HUES48 (cell line): Measurements from ENCODE around the gene EXOC2.

ENCODE experiments used
- H3K27ac ChIP-seq: one replicate; pipeline ENCODE4 v1.7.0; 2013; ENCODE audit warnings: low read depth, low read length, inconsistent platforms
- H3K27me3 ChIP-seq: 2 replicates; pipeline ENCODE4 v1.6.1; 2013; ENCODE audit warnings: mild to moderate bottlenecking, low read length; ENCODE audit not compliant: control insufficient read depth, insufficient read depth
- H3K36me3 ChIP-seq: 2 replicates; pipeline ENCODE4 v1.6.1; 2013; ENCODE audit warnings: low read length; ENCODE audit not compliant: control insufficient read depth, insufficient read depth
- H3K4me1 ChIP-seq: 2 replicates; pipeline ENCODE4 v1.6.1; 2013; ENCODE audit warnings: mild to moderate bottlenecking, low read length; ENCODE audit not compliant: control insufficient read depth, insufficient read depth
- H3K4me3 ChIP-seq: 2 replicates; pipeline ENCODE4 v1.5.1; 2013; ENCODE audit warnings: mild to moderate bottlenecking, low read depth, low read length
- H3K9ac ChIP-seq: 2 replicates; pipeline ENCODE4 v1.6.1; 2013; ENCODE audit warnings: mild to moderate bottlenecking, low read depth, low read length, moderate library complexity
- H3K9me3 ChIP-seq: 2 replicates; pipeline ENCODE4 v1.6.1; 2013; ENCODE audit warnings: low read length; ENCODE audit not compliant: control insufficient read depth, insufficient read depth

EXOC2 gene

GRCh38 chr6:506920-507622 lies 185.9 kb downstream of the EXOC2 start:
- Histone ChIP-seq H3K27me3 (no peaks in the 10 kb centered on the region), H3K4me1 (peaks cover 8% of the 10 kb centered on the region), H3K9ac (no peak overlapping the region), H3K9me3 (no peaks in the 10 kb centered on the region), H3K4me3 (no peak overlapping the region), H3K27ac (no peak overlapping the region), H3K36me3 (peaks cover 7% of the 10 kb centered on the region; the same call in 1 of the 2 replicates)

DNA sequence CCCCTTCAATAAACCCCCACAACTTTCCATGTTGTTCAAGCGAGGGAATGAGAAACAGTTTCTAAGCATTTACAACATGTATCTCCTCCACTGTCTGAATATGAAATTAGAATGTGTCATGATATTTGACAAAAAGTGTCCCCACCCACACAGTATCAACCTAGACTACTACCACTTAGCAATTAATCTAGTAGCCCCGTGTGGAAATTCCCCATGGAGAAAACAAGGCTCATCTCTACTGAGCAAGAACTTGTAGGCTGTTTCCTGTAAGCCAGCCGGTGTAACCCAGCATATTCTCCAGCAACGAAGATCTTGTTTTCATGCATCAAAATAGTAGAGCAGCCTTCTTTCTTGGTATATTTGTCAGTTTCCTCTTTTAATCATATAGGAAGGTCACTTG lies 186.4 kb downstream of the EXOC2 start:
- no peak overlapping the region for H3K9ac ChIP-seq
- no peaks in the 10 kb centered on the region for H3K9me3 ChIP-seq
- H3K4me3 ChIP-seq, result no peak overlapping the region
- peaks cover 8% of the 10 kb centered on the region for H3K4me1 ChIP-seq
- no peaks in the 10 kb centered on the region for H3K27me3 ChIP-seq
- no peak overlapping the region for H3K27ac ChIP-seq
- H3K36me3 ChIP-seq, result 0 out of 2 replicates have a peak, but pooled peaks cover 3% of the 10 kb centered on the region

DNA sequence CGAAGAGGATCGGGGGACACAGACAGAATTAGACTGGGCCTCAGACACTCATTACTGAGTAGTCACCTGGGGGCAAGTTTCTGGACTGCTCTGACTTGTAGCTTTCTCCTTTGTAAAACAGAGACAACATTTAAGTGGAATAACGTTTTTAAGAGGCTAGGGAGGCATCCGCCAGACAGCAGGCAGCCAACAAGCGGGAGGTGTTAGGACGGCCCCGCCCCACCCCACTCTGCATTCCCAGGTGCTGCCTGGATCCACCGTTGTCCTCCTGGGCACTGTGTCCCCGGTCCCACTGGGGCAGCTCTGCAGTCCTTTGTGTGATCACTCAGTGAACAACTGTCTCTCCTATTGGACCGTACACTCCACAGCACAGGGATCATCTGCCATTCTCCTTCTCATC lies 187.6 kb downstream of the EXOC2 start:
- Histone ChIP-seq H3K4me1 (peaks cover 8% of the 10 kb centered on the region), H3K9ac (no peak overlapping the region), H3K4me3 (no peak overlapping the region), H3K36me3 (0 out of 2 replicates have a peak, but pooled peaks cover 3% of the 10 kb centered on the region), H3K9me3 (no peaks in the 10 kb centered on the region), H3K27me3 (no peaks in the 10 kb centered on the region), H3K27ac (no peak overlapping the region)

GRCh38 chr6:504446-504980 lies 188.4 kb downstream of the EXOC2 start:
- no peaks in the 10 kb centered on the region for H3K27me3 ChIP-seq
- H3K9me3 ChIP-seq, result no peaks in the 10 kb centered on the region
- H3K36me3 ChIP-seq, result 0 out of 2 replicates have a peak, but pooled peaks cover 3% of the 10 kb centered on the region
- H3K27ac ChIP-seq, result no peak overlapping the region
- H3K4me3 ChIP-seq, result no peak overlapping the region
- H3K4me1 ChIP-seq, result peaks cover 8% of the 10 kb centered on the region
- H3K9ac ChIP-seq, result no peak overlapping the region

GRCh38 chr6:503610-504362 lies 189.2 kb downstream of the EXOC2 start:
- no peak overlapping the region for H3K4me3 ChIP-seq
- no peaks in the 10 kb centered on the region for H3K9me3 ChIP-seq
- H3K4me1 ChIP-seq, result peaks cover 3% of the 10 kb centered on the region; the same call in 1 of the 2 replicates
- H3K27ac ChIP-seq, result no peak overlapping the region
- no peak overlapping the region for H3K9ac ChIP-seq
- H3K36me3 ChIP-seq, result peaks cover 6% of the 10 kb centered on the region
- H3K27me3 ChIP-seq, result no peaks in the 10 kb centered on the region

DNA sequence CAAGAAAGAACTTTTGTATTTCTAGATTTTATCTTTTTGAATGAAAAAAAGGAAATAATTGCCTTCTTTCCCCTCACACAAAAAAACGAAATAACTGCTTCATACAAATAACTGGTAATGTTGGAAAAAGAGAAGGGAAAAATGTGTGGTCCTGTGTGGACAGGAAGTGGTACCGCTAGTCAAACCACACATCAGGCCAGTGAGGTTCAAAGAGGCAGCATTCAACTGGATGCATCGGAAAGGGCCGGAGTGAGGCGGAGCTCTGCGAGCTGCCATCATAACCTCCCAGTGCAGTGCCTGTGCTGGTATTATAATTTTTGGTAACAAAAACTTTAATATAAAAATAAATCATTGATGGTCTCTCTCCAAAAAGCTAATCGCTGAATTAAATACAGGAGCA lies 190.2 kb downstream of the EXOC2 start:
- Histone ChIP-seq H3K4me3 (no peak overlapping the region), H3K27me3 (no peaks in the 10 kb centered on the region), H3K9ac (no peak overlapping the region), H3K27ac (no peak overlapping the region), H3K4me1 (no peaks in the 10 kb centered on the region), H3K9me3 (no peaks in the 10 kb centered on the region), H3K36me3 (peaks cover 6% of the 10 kb centered on the region)

- no peak overlapping the region for H3K4me3 ChIP-seq
- H3K27ac ChIP-seq, result no peak overlapping the region
- no peak overlapping the region for H3K9ac ChIP-seq
- no peaks in the 10 kb centered on the region for H3K9me3 ChIP-seq
- H3K4me1 ChIP-seq, result no peaks in the 10 kb centered on the region
- H3K36me3 ChIP-seq, result peaks cover 11% of the 10 kb centered on the region
- no peaks in the 10 kb centered on the region for H3K27me3 ChIP-seq
Measured at GRCh38 chr6:501891-502601, 190.9 kb downstream of the EXOC2 start.

GRCh38 chr6:499617-500016 lies 193.3 kb downstream of the EXOC2 start:
- no peak overlapping the region for H3K9ac ChIP-seq
- H3K27me3 ChIP-seq, result no peaks in the 10 kb centered on the region
- no peaks in the 10 kb centered on the region for H3K9me3 ChIP-seq
- no peak overlapping the region for H3K27ac ChIP-seq
- no peak overlapping the region for H3K4me3 ChIP-seq
- no peaks in the 10 kb centered on the region for H3K4me1 ChIP-seq
- H3K36me3 ChIP-seq, result peaks cover 30% of the 10 kb centered on the region

GRCh38 chr6:498795-499231 lies 194.1 kb downstream of the EXOC2 start:
- no peak overlapping the region for H3K27ac ChIP-seq
- H3K9ac ChIP-seq, result no peak overlapping the region
- H3K36me3 ChIP-seq, result peaks cover 35% of the 10 kb centered on the region
- no peak overlapping the region for H3K4me3 ChIP-seq
- H3K4me1 ChIP-seq, result no peaks in the 10 kb centered on the region
- H3K9me3 ChIP-seq, result no peaks in the 10 kb centered on the region
- no peaks in the 10 kb centered on the region for H3K27me3 ChIP-seq

DNA sequence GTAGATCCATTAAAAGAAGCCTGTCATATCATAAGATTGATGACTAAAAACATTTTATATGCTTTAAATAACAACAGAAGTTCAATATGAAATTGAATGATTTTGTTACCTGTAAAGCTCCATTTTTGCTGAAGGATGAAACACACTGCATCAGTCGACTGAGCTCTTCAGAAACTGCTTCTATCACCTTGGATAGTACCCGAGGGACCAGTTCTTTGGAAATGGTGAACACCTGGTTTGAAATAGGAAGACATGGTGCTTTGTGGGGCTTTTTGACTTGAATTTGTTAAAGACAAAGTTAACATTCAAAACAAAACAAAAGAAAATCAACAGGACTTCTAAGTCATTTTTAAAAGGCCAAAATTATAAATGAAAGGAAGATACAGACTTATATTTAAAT lies 195.7 kb downstream of the EXOC2 start:
- Histone ChIP-seq H3K27ac (no peak overlapping the region), H3K9ac (no peak overlapping the region), H3K4me3 (no peak overlapping the region), H3K4me1 (no peaks in the 10 kb centered on the region), H3K36me3 (peaks cover 35% of the 10 kb centered on the region), H3K27me3 (no peaks in the 10 kb centered on the region), H3K9me3 (no peaks in the 10 kb centered on the region)
